ENCODE data around the gene CES3. TPM values are rescaled to one million over a fixed set of nuclear protein-coding genes. Genes with fewer than 3 reads are reported as not detected.

CES3 gene
- total RNA-seq, 4 donors from 2014 or later, result 0.16 to 3.1 (median 1.9) TPM

DNA sequence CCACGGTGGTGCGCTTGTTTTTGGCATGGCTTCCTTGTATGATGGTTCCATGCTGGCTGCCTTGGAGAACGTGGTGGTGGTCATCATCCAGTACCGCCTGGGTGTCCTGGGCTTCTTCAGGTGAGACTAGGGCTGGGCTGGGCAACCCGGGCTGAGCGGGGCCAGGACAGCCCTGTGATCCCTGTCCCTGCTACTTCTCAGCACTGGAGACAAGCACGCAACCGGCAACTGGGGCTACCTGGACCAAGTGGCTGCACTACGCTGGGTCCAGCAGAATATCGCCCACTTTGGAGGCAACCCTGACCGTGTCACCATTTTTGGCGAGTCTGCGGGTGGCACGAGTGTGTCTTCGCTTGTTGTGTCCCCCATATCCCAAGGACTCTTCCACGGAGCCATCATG lies 20.8 kb upstream of the CES3 start:
- TF ChIP-seq, protein P1, sequence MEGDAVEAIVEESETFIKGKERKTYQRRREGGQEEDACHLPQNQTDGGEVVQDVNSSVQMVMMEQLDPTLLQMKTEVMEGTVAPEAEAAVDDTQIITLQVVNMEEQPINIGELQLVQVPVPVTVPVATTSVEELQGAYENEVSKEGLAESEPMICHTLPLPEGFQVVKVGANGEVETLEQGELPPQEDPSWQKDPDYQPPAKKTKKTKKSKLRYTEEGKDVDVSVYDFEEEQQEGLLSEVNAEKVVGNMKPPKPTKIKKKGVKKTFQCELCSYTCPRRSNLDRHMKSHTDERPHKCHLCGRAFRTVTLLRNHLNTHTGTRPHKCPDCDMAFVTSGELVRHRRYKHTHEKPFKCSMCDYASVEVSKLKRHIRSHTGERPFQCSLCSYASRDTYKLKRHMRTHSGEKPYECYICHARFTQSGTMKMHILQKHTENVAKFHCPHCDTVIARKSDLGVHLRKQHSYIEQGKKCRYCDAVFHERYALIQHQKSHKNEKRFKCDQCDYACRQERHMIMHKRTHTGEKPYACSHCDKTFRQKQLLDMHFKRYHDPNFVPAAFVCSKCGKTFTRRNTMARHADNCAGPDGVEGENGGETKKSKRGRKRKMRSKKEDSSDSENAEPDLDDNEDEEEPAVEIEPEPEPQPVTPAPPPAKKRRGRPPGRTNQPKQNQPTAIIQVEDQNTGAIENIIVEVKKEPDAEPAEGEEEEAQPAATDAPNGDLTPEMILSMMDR (IDR thresholded peaks at IDR 0.05; ENCODE audit: low read depth), result no peak

DNA sequence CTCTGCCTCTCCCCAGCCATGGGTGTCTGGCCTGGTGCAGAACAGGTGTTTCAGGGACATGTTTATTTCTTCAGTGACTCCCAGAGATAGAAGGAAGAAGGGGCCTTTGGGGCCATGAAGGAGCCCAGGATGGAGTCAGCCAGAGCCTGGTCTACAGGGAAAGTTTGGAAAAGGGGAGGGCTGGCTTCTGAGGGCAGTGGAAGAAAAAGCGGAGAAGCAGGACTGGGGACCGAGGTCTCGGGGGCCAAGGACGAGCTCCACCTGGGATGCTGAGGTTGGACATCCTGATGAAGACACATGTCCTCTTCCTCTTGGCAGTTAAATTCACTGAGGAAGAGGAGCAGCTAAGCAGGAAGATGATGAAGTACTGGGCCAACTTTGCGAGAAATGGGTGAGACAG lies 18.1 kb upstream of the CES3 start:
- TF ChIP-seq, protein P1 (IDR thresholded peaks at IDR 0.05; ENCODE audit: low read depth), result no peak

DNA sequence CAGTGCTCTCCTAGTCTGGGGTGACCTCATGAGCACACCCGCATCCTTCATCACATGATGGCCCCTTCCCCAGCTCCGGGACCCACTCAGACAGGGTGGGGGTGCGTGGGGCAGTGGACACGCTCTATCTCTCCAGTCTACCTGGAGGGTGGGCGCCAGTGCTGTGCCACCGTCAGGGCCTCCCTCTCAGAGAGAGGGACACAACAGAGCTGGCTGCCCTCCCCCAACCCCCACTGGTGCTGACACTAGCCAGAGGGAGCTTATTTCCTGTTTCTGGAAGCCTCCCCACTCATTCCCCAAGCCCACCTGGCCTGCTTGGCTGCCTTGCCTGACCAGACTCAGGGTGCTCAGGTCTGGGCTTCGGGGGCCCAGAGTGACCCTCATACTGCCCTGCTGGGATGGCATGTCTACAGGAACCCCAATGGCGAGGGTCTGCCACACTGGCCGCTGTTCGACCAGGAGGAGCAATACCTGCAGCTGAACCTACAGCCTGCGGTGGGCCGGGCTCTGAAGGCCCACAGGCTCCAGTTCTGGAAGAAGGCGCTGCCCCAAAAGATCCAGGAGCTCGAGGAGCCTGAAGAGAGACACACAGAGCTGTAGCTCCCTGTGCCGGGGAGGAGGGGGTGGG lies 17.5 kb upstream of the CES3 start:
- TF ChIP-seq, protein P1 (IDR thresholded peaks at IDR 0.05; ENCODE audit: low read depth), result no peak

DNA sequence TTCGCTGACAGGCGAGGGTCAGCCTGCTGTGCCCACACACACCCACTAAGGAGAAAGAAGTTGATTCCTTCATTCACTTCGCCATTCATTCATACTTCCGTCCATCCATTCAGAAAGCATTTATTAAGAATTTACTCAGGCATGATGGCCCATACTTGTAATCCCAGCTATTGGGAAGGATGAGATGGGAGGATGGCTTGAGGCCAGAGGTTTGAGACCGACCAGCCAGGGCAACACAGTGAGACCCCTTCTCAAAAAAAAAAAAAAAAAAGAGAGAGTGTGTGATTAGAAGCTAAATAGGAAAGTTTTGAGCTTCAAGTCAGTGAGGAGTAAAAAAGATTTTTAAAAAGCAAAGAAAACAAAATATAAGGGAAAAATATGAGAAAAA lies 17.0 kb upstream of the CES3 start:
- TF ChIP-seq, protein P1 (IDR thresholded peaks at IDR 0.05; ENCODE audit: low read depth), result no peak

DNA sequence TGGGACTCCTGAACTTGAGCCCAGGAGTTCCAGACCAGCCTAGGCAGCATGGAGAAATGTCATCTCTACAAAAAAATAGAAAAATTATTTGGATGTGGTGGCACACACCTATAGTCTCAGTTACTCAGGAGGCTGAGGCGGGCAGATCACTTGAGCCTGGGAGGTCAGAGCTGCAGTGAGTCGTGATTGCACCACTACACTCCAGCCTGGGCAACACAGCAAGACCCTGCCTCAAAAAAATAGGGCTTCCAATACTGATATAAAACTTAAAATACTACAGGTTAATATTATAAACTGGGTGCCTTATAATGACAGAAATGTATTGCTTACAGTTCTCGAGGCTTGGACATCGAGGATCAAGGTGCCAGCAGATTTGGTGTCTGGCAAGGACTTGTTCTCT lies 15.1 kb upstream of the CES3 start:
- TF ChIP-seq, protein P1 (IDR thresholded peaks at IDR 0.05; ENCODE audit: low read depth), result no peak

DNA sequence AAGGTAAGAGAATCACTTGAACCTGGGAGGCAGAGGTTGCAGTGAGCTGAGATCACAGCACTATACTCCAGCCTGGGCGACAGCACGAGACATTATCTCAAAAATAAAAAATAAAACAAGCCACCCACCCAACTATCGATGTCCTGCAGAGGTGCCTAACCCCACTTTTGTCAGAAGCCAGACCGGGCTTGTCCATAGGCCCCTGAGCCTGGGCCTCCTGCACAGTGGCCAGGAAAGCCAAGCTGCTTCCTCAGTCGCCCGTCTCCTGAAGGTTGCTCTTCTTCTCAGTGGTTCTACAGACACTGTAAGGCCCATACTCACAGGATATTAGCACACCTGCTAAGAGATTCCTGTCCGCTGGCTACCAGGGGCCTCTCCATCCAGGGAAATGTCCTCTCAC lies 14.5 kb upstream of the CES3 start:
- TF ChIP-seq, protein P1 (IDR thresholded peaks at IDR 0.05; ENCODE audit: low read depth), result no peak

DNA sequence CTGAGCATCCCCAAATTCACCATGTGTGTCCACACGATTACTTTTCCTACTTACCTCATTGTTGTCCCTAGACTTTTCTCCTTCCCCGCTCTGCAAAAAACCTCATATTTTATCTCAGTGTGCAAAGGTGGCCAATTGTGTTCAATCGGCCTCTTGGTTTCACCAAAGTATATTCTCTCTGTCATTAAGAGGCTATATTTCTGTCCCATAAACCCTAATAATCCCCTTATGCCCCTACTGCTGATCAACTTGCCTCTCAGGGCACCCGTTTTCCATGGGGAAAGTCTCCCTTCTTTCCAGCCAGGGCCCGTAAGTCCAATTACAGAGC lies 14.1 kb upstream of the CES3 start:
- TF ChIP-seq, protein P1 (IDR thresholded peaks at IDR 0.05; ENCODE audit: low read depth), result no peak

All from subcutaneous adipose tissue (tissue), 4 donors.